H9 (cell line): ENCODE data around the gene TSTD2. TPM values are rescaled to one million over a fixed set of nuclear protein-coding genes. Genes with fewer than 3 reads are reported as not detected.

Experiments
- DNase-seq: peaks from one replicate; pipeline ENCODE4 v3.0.0-alpha.2; 2017
- H2AFZ ChIP-seq: one replicate; pipeline ENCODE4 v1.6.1; 2013; ENCODE audit warnings: mild to moderate bottlenecking, low read length, control low read depth, moderate library complexity
- H2AK5ac ChIP-seq: 2 replicates; pipeline ENCODE4 v1.6.1; 2013; ENCODE audit warnings: low read length, control low read depth, mixed read lengths; ENCODE audit not compliant: insufficient read length
- H2BK120ac ChIP-seq: one replicate; pipeline ENCODE4 v1.6.1; 2013; ENCODE audit warnings: low read depth, mild to moderate bottlenecking, low read length, control low read depth, inconsistent platforms; ENCODE audit not compliant: poor library complexity, severe bottlenecking
- H2BK12ac ChIP-seq: 2 replicates; pipeline ENCODE4 v1.6.1; 2013; ENCODE audit warnings: low read length, control low read depth, mixed read lengths, low read depth; ENCODE audit not compliant: insufficient read length
- H2BK15ac ChIP-seq: 2 replicates; pipeline ENCODE4 v1.6.1; 2013; ENCODE audit warnings: low read depth, low read length, control low read depth
- H2BK20ac ChIP-seq: one replicate; pipeline ENCODE4 v1.6.1; 2013; ENCODE audit warnings: low read depth, mild to moderate bottlenecking, low read length, control low read depth, inconsistent platforms; ENCODE audit not compliant: poor library complexity, severe bottlenecking
- H2BK5ac ChIP-seq: 2 replicates; pipeline ENCODE4 v1.6.1; 2013; ENCODE audit warnings: low read length, control low read depth, mixed read lengths; ENCODE audit not compliant: insufficient read length
- H3K14ac ChIP-seq: 2 replicates; pipeline ENCODE4 v1.6.1; 2013; ENCODE audit warnings: low read length, control low read depth; ENCODE audit not compliant: insufficient read depth
- H3K18ac ChIP-seq: 2 replicates; pipeline ENCODE4 v1.6.1; 2013; ENCODE audit warnings: low read depth, mild to moderate bottlenecking, mixed read lengths, low read length, control low read depth; ENCODE audit not compliant: insufficient read length
- H3K23ac ChIP-seq: 2 replicates; pipeline ENCODE4 v1.6.1; 2013; ENCODE audit warnings: low read length, control low read depth, mixed read lengths, low read depth; ENCODE audit not compliant: insufficient read length
- H3K23me2 ChIP-seq: 2 replicates; pipeline ENCODE4 v1.6.1; 2013; ENCODE audit warnings: low read depth, mild to moderate bottlenecking, mixed read lengths, low read length, control low read depth; ENCODE audit not compliant: insufficient read length, poor library complexity, severe bottlenecking
- H3K27ac ChIP-seq: 2 replicates; pipeline ENCODE4 v1.5.1; 2013; ENCODE audit warnings: low read length, control low read depth, mixed read lengths, low read depth; ENCODE audit not compliant: insufficient read length
- H3K27me3 ChIP-seq: 2 replicates; pipeline ENCODE4 v1.6.1; 2013; ENCODE audit warnings: low read length, control low read depth, inconsistent platforms; ENCODE audit not compliant: insufficient read depth
- H3K4ac ChIP-seq: 2 replicates; pipeline ENCODE4 v1.6.1; 2013; ENCODE audit warnings: low read depth, mild to moderate bottlenecking, control low read depth, inconsistent platforms, low read length, moderate library complexity
- H3K4me1 ChIP-seq: 2 replicates; pipeline ENCODE4 v1.6.1; 2013; ENCODE audit warnings: low read length, control low read depth, inconsistent platforms; ENCODE audit not compliant: insufficient read depth
- H3K4me2 ChIP-seq: 2 replicates; pipeline ENCODE4 v1.6.1; 2013; ENCODE audit warnings: low read length, control low read depth, mixed read lengths; ENCODE audit not compliant: insufficient read length, insufficient read depth
- H3K56ac ChIP-seq: 2 replicates; pipeline ENCODE4 v1.6.1; 2013; ENCODE audit warnings: low read depth, mild to moderate bottlenecking, mixed read lengths, low read length, control low read depth; ENCODE audit not compliant: insufficient read length
- H3K79me1 ChIP-seq: 2 replicates; pipeline ENCODE4 v1.6.1; 2013; ENCODE audit warnings: low read depth, mild to moderate bottlenecking, moderate library complexity, low read length, control low read depth, inconsistent platforms; ENCODE audit not compliant: insufficient read depth, poor library complexity, severe bottlenecking
- H3K79me2 ChIP-seq: 2 replicates; pipeline ENCODE4 v1.6.1; 2013; ENCODE audit warnings: low read length, control low read depth, inconsistent platforms; ENCODE audit not compliant: insufficient read depth
- H3K9ac ChIP-seq: 2 replicates; pipeline ENCODE4 v1.6.1; 2013; ENCODE audit warnings: low read length, control low read depth, mixed read lengths; ENCODE audit not compliant: insufficient read length; ENCODE audit errors: extremely low read depth
- H3K9me3 ChIP-seq: one replicate; pipeline ENCODE4 v1.6.1; 2013; ENCODE audit warnings: low read depth, low read length, inconsistent platforms; ENCODE audit not compliant: control insufficient read depth
- H3T11ph ChIP-seq: one replicate; pipeline ENCODE4 v1.6.1; 2013; ENCODE audit warnings: mild to moderate bottlenecking, low read length, control low read depth, inconsistent platforms
- H4K20me1 ChIP-seq: one replicate; pipeline ENCODE4 v1.6.1; 2013; ENCODE audit not compliant: control insufficient read depth, insufficient read length, insufficient read depth
- H4K5ac ChIP-seq: 2 replicates; pipeline ENCODE4 v1.6.1; 2013; ENCODE audit warnings: low read depth, mild to moderate bottlenecking, mixed read lengths, low read length, control low read depth; ENCODE audit not compliant: insufficient read length
- H4K8ac ChIP-seq: replicated peaks from 2 replicates; pipeline ENCODE4 v1.6.1; 2013; ENCODE audit warnings: low read length, control low read depth, mixed read lengths, low read depth; ENCODE audit not compliant: insufficient read length
- H4K91ac ChIP-seq: 2 replicates; pipeline ENCODE4 v1.6.1; 2013; ENCODE audit warnings: low read depth, mild to moderate bottlenecking, moderate library complexity, mixed read lengths, low read length, control low read depth; ENCODE audit not compliant: insufficient read length
- H3K27ac Mint-ChIP-seq, 3 experiments: 2 replicates in 2 of 3; 3 replicates in 1 of 3; pipeline ENCODE4 v1.8.0; 2020 to 2021; ENCODE audit warnings: mixed read lengths in 3 of 3, mild to moderate bottlenecking in 1 of 3, moderate library complexity in 1 of 3
- H3K27me3 Mint-ChIP-seq: 2 replicates; pipeline ENCODE4 v1.8.0; 2021; ENCODE audit warnings: low read depth, mild to moderate bottlenecking, moderate library complexity, mixed read lengths
- H3K36me3 Mint-ChIP-seq, 3 experiments: 2 replicates in 2 of 3; 3 replicates in 1 of 3; pipeline ENCODE4 v1.8.0; 2020 to 2021; ENCODE audit warnings: low read depth in 3 of 3, mixed read lengths in 3 of 3; ENCODE audit not compliant: insufficient read depth in 1 of 3
- H3K4me1 Mint-ChIP-seq, 2 experiments: 2 replicates each; pipeline ENCODE4 v1.8.0; 2020; ENCODE audit warnings: mixed read lengths in 2 of 2
- H3K4me3 Mint-ChIP-seq, 2 experiments: 2 replicates in 1 of 2; 3 replicates in 1 of 2; pipeline ENCODE4 v1.8.0; 2020 to 2021; ENCODE audit warnings: mild to moderate bottlenecking in 2 of 2, mixed read lengths in 2 of 2, moderate library complexity in 1 of 2
- H3K9me3 Mint-ChIP-seq, 2 experiments: 2 replicates in 1 of 2; 3 replicates in 1 of 2; pipeline ENCODE4 v1.8.0; 2020; ENCODE audit warnings: mild to moderate bottlenecking in 2 of 2, mixed read lengths in 2 of 2, moderate library complexity in 1 of 2
- CTCF ChIP-seq: fragments of 200-600 bp; sonication (generic); conservative IDR thresholded peaks from 3 replicates; pipeline ENCODE4 v1.8.0; 2021; ENCODE audit warnings: antibody characterized with exemption, mild to moderate bottlenecking
- WGBS: extraction: QIAGEN DNeasy Blood & Tissue Kit; methylation state at CpG from one replicate; pipeline ENCODE4 v1.1.7; 2013; ENCODE audit warnings: missing lambda C conversion rate, low lambda C conversion rate, mixed read lengths; ENCODE audit not compliant: insufficient read length; ENCODE audit errors: extremely low coverage; 5-methylcytosine and 5-hydroxymethylcytosine counted together
- total RNA-seq: library from RNA; stranded (reverse); gene quantifications from 2 replicates; pipeline ENCODE4 v1.2.1, GENCODE V29; 2021

The TSTD2 gene
- total RNA-seq, 1 experiment from 2014 or later, result 23.5 TPM

- no peak overlapping the region for H2BK120ac ChIP-seq
- no peak overlapping the region for H3K4ac ChIP-seq
- Mint-ChIP-seq H3K4me1 (peaks cover 7 to 10% of the 10 kb centered on the region in 2 experiments), H3K27ac (no peak overlapping the region), H3K9me3 (peaks cover under 1 to 5% of the 10 kb centered on the region in 2 experiments; a peak in 2 of 5 replicates), H3K36me3 (peaks cover 0 to 8% (median 4%) of the 10 kb centered on the region in 3 experiments; a peak in 4 of 7 replicates), H3K27me3 (no peaks in the 10 kb centered on the region), H3K4me3 (no peak overlapping the region)
- H2AK5ac ChIP-seq, result no peak overlapping the region
- H4K91ac ChIP-seq, result no peak overlapping the region
- no CpG with 5 or more reads among the region's 1 CpG for WGBS
- H3K14ac ChIP-seq, result no peak overlapping the region
- no peak overlapping the region for H3K56ac ChIP-seq
- H3K27ac ChIP-seq, result no peak overlapping the region
- H3K4me2 ChIP-seq, result no peak overlapping the region
- no peak overlapping the region for H2BK20ac ChIP-seq
- TF ChIP-seq CTCF, result no peak
- H3K23ac ChIP-seq, result no peak overlapping the region
- no peak overlapping the region for H2BK15ac ChIP-seq
- no peak overlapping the region for H2BK5ac ChIP-seq
- no peak overlapping the region for H3K18ac ChIP-seq
- no peak overlapping the region for H2AFZ ChIP-seq
- no peaks in the 10 kb centered on the region for H3K4me1 ChIP-seq
- H3K27me3 ChIP-seq, result no peaks in the 10 kb centered on the region
- H2BK12ac ChIP-seq, result no peak overlapping the region
- H4K8ac ChIP-seq, result no peak overlapping the region
- H3K23me2 ChIP-seq, result no peaks in the 10 kb centered on the region
- H4K5ac ChIP-seq, result no peak overlapping the region
- H3T11ph ChIP-seq, result no peak overlapping the region
- H3K9me3 ChIP-seq, result no peaks in the 10 kb centered on the region
- no peaks in the 10 kb centered on the region for H4K20me1 ChIP-seq
- no peaks in the 10 kb centered on the region for H3K79me2 ChIP-seq
- H3K9ac ChIP-seq, result no peak overlapping the region
- no peaks in the 10 kb centered on the region for H3K79me1 ChIP-seq
- DNase-seq, result no peak
Measured at GRCh38 chr9:97592126-97592525, 41.0 kb downstream of the TSTD2 start.
